T-helper 9 cell (primary cell): ENCODE measurements around the gene DENND1A.
"Not testable (repeated sequence)": the region's sequence is repeated elsewhere in the genome, so short reads cannot be mapped to it uniquely, and the experiment has no call there.

ENCODE experiments used
- DNase-seq: peaks from one replicate; pipeline ENCODE4 v3.0.0-alpha.2; 2020

The DENND1A gene

DNA sequence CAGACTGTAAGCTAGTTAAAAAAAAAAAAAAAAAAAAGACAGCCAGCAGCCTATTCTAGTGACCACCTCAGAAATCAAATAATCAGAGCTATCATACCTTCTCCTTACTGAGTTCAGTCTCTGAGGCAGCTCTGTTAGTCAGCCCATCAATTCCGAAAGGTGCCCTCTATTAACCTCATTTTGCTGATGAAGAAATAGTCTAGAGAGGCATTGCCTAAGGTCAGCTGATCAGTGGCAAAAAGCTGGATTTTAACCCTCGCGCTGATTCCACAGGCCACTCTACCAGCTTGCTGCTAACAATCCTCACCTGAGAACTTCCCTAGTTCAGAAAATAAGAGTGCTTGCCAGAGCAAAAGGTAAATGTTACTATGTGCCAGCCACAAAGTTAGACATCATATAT is 172.0 kb downstream of the DENND1A start:
- DNase-seq: no peak

DNA sequence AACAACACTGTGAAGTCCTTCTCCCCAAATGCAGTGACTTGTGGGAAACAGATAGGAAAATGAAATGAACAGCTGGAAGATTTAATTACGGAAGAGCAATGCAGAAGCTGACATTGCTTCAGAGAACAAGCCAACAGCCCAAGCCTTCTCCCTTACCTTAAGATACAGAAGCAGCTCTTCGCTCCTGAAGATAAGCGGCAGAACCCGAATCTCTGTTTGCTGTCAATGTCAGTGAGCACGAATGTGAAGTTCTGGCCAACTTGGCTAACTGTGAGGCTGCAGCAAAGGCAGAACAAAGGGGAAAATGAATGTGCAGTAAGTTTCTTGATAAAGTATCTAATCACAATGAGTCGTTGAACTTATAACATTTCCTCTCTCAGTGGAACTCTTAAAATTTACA is 172.4 kb downstream of the DENND1A start:
- no peak for DNase-seq

DNA sequence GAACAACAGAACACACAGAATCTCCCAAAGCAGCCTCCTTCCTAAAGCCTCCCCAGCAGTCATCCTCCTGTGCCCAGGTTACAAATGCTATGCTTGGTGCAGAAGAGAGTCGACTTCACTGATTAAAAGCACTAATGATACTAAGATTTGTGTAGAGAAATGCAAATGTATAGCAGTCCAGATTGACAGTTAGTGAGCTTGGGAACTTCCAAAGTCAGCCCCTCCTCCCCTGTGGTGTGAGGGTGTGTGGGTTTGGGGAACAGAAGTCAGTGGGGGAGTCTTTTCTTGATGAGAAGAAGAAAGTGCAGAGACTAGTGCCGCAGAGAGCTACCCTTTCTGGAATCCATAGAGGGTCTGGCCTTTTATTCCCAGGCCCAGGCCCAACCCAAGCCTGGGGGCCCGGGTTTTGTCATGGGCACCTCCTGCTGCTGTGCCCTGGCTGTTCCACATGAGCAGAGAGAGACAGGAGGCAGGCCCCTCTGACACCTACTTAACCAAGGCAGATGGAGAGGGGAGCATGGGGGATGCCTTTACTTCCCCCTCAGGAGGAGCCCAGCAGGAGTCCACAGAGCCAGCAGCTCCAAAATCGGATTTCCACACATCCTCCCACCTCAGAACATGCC is 173.3 kb downstream of the DENND1A start:
- DNase-seq: no peak

DNA sequence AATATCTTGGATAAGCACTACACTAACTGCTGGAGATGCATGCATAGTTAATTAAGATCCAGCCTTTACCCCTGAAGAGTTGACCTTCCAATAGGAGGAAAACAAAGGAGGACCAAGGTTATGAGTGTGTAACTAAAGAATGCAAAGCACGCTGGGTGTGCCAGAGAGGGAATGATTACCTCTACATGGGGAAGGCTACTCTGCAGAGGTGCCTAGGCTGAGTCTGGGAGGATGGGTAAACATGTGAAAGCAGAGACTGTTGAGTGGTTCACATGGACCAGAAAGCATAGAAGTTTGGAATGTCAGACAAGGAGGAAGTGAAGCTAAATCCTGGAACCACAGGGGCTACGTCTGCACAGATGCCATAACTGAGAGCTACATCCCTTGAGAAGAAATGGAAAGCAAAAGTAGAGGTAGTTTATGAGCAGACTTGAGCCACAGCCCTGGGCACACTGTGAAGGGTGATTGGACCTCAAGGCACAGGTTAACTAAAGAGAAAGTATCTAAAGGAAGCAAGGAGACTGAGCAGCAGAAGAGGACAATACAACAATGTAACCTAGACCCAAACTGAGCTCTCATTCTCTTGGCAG is 176.2 kb downstream of the DENND1A start:
- no peak for DNase-seq

DNA sequence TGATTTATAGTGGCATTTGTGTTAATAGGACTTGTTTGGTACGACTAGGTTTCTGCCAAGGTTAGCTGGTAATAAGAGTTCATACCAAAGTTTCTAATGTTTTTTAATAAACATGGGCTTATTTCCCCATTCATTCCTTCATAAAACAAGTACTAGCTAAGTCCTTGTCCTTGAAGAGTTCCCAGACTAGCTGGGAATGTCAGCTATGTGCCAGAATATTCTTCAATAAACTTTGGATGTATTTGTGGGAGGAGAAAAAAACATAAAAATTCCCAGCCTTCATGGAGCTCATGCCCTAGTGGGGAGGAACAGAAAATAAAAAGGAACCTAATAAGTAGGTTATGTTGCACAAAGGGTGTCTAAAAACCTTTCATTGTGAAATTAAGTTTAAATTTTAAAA is 176.9 kb downstream of the DENND1A start:
- no peak for DNase-seq

DNA sequence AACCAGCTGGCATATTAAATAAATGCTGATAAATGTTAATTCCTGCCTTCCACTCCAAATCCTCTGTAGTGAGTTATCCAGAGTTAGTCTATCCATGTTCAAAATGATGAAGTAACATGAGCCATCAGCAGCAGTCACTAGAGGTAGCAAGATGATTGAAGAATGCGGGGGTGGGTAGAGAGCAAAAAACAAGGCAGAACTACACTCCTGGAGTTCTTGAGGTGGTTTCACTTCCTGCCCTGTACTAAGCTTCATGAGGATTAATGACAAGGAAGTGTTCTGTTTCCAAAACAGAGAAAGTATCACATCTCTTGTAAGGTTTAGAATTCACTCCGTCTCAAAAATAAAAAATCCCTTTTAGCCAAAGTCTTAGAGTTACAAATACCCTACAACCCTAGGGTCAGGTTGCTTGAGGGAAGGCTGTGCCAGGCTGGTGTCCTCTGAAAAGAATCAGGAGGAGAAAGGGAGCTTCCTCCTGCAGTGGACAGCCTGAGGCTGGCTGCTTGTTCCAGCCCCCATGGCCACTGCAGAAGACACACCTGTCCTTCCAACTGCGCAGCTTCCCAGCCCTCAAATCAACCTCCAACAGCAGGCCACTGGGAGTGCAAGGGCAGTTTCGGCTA is 180.2 kb downstream of the DENND1A start:
- no peak for DNase-seq

DNA sequence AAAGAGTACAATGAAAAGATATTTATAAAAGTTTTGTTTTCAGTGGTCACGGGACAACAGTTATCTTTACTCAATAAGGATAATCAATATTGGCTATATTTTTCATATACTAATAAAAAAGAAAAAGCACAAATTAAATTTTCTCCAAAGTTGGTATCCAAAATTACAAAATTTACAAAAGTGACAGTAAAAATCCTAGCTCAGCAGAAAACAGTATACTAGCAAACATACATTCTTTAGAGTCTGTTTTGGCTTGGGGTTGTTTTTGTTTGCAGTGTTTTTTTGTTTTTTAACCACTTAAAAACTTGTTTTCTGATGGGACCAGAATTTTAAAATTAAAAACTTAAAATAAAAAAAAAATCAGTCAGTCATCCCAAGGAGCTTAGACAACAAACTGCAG is 183.2 kb downstream of the DENND1A start:
- no peak for DNase-seq

DNA sequence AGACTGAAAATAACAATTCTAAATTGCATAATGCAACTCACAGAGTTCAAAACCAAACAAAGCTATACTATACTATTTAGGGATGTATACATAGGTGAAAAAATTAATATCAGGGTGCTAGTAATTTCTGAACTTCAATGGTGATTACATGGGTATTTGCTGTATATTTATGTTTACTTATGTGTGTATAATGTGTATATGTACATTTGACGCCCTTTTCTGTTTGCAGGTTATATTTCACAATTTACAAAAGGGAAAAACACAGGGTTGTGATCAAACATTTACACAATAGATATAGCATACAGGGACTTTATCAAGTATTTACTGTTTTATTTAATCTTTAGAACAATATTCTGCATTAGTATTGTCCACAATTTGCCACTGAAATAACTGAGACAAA is 184.0 kb downstream of the DENND1A start:
- DNase-seq: no peak

DNA sequence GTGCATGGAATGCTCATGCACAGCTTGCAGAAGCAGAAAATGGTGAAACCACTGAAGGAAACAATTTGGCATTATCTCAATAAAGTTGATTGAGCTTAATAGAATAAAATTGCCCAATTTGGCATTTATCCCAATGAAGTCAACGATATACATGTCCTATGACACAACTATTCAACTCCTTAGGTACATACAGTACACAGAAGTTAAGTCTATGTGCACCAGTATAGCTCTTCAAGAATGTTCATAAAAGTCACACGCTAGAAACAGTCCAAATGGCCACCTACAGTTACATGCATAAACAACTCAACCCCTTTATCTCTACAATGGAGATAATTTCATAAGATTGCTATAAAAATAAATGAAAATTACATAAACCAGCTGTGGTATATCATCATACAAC is 184.5 kb downstream of the DENND1A start:
- no peak for DNase-seq

DNA sequence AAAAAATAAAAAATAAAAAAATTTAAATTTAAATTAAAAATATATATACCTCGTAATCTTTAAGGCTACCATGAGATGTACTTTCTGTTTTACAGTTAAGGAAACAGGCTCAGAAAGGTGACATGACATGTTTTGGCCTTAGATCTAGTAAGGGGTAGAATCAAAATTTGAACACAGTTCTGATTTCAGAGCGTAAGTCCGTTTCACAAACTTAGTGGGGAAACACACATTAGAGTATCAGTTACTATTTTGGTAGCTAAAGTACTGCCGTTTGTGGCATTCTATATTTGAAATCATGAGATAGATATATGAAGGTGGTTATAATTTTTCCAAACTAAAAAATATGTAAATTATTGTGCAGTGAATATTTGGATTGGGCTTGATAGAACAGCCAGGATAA is 186.2 kb downstream of the DENND1A start:
- no peak for DNase-seq

DNA sequence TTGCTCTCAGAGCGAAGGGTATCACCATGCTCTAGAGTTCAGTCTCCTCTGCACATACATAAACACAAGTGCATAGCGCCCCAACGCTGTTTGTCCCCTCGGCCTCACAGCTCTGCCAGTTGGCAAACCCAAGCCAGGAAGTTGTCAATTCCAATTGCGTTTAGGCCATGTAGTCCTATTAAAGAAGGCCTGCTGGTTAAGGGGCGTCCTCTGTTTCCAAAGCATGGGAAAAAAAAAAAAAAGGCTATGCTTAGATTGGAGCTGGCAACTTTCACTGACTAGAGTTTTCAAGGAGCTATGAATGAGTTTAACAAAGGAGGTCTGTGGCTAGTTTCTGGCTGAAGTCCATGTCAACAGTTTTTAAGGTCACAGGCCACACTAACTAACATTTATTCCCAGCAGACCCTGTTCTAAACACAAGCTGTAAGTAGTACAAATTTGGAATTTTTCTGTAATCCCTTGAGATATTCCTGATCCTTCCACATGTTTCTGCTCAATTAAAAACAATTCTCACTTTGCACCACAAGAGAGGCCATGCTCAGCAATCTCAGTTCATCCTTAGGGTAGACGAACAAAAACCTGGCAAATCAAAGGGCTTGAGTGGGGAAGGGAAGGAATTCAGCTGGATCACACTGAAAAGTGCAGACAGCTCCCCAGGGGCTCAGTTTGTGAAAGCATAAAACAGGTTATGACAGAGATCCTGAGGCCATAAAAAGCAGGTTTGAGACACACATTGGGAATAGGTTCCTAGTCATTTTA is 187.7 kb downstream of the DENND1A start:
- no peak for DNase-seq

DNA sequence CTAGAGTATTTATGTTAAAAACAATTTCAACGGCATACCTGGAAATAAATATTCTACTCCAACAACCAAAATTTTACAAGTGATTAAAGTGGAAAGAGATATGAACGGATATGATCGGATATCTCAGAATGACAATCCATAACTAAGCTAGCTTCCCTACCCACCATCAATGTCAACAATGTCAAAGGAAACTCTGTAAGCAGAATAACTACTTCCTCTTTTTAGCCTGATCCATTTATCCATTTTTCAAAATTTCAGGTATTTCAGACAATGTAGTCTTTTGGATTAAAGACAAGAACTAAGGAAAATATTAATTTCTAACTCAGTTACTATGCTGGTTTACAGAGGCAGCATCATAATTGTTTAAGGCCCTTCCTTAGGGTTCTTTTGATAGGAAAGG is 188.7 kb downstream of the DENND1A start:
- no peak for DNase-seq

DNA sequence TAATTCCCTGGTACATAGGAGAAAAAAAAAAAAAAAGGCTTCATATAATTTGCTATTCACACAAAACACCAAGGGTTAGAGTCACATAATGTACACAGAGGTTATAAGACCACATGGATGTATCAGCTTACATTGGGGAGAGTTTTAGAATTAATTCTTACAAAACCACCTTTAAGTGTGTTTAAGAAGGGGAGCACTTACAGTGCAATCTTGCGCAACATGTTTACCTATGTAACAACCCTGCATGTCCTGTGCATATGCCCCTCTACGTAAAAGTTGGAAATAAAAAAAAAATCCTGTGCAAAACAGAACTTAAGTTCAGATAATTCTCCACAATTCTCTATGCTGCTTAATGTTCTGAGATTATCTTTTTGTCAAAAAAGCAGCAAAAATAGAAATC is 190.0 kb downstream of the DENND1A start:
- DNase-seq: no peak

DNA sequence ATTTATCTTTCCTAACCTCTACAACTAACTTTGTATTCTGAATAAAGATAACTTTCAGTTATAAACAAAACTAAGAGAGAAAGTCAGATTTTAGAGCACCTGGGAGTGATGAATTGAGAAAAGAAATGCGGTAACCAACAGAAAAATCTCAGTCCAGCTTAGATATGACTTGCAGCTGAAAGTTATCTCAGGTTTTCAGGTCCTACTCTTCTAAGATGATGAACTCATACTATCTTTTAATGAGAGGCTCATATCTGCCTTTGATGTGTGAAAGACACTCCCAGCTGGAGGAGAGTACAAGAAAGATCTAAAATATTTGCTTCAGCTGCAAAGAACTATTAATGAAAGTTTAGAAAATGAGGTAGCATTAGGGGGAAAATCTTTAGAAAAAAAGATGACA is 190.5 kb downstream of the DENND1A start:
- no peak for DNase-seq

DNA sequence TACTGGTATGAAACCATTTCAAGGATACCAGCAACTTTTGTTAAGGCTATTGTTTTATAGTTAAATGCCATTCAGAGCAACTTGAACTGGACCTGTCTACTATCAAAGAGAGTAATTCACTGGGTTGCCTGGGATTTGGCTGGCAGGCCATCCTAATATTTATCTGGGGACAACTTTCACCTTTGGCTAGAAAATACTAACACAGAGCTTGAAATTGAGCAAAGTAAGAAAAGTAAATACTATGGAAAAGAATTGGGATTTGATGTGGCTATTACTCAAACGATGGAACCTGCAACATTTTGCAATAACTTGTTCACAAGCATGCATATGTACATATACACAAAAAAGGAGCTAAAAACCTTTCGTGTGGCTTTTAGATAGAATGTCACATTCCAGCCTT is 191.3 kb downstream of the DENND1A start:
- no peak for DNase-seq

DNA sequence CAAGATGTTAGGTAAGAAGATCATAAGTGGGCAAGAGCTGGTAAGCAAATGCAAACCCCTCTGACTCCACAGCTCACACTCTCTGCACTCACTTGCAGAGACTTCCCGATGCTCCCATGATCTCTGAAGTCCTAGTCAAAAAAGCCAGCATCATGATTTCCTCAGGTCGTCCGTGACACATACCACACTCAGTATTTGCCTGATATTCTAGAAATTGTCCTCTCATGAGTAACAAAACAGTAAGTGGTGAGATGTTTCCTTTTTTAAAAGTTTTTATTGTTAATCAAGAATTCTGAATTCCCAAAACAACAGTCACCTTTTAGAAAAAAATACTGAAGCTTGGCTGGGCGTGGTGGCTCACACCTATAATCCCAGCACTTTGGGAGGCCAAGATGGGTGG is 194.6 kb downstream of the DENND1A start:
- DNase-seq: no peak

DNA sequence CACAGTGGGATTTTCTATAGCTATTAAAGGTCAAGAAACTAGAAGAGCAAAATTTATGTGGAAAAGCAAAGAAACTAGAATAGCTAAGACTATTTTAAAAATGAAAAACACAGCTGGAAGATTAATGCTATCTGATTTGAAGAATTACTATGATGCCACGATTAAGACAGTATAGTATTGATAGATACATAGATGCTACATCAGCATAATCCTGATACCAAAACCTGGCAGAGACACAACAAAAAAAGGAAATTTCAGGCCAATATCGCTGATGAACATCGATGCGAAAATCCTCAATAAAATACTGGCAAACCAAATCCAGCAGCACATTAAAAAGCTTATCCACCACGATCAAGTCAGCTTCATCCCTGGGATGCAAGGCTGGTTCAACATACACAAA is 201.4 kb downstream of the DENND1A start:
- not testable (repeated sequence) for DNase-seq

DNA sequence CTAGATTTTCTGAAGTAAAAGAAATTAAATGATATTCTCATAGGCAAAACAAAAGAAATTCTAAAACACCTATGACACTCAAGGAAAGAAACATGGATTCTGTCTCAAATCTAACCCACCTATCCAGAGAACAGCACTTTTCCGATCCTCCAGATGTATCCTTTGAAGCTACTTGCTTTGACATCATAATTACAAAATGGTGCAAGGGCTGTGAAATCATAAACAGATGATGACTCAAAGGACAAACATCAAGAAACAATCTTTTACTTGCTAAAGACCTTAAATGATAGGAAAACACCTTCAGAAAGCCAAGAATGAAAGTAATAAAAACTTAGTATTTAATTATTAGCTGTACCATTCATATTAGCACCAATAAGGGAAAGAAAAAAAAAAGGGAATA is 202.6 kb downstream of the DENND1A start:
- DNase-seq: no peak

DNA sequence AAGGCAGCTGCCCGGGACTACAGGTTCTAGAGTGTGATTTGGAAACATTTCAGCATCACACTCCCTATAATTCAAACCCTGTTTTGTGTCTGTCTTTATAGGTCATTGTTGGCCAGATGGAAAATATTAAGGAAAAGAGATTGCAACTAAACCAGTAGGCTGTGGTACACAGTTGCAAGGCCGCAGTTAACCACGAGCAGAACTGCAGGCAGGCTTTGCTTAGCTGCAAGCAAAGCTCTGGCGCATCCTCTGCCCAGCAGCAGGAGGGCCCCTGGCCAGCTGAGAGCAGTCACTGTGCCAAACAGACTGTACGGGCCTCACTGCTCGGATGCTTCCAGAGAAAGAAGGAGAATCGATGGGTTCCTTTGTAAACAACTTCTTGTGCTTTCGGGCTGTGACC is 204.5 kb downstream of the DENND1A start:
- DNase-seq: no peak

DNA sequence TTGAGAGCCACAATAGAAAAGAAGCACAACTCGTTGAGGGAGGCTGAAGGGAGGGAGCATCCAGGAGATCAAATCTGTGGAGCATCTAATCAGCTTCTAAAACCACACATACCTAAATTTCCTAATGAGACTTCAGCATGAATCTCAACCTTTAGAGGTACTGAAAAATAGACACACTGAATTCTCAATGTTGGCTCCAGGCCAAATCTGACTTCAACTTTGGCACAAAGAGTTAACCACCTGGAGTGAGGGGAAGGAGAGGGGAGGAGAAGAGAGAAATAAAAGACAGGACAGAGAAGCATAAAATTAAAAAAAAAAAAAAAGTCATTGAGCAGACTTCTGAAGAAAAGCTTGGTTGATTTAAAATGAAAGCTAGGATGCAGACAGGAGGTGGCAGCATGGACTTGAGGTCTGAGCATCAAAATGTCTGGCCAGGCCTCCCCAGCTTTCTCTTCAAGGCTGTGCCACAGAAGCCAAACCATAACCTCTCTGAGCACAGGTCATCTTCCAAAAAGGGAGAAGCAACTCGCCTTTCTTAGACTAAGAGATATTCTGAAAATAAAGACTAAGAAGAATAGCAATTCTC is 205.6 kb downstream of the DENND1A start:
- DNase-seq: no peak

DNA sequence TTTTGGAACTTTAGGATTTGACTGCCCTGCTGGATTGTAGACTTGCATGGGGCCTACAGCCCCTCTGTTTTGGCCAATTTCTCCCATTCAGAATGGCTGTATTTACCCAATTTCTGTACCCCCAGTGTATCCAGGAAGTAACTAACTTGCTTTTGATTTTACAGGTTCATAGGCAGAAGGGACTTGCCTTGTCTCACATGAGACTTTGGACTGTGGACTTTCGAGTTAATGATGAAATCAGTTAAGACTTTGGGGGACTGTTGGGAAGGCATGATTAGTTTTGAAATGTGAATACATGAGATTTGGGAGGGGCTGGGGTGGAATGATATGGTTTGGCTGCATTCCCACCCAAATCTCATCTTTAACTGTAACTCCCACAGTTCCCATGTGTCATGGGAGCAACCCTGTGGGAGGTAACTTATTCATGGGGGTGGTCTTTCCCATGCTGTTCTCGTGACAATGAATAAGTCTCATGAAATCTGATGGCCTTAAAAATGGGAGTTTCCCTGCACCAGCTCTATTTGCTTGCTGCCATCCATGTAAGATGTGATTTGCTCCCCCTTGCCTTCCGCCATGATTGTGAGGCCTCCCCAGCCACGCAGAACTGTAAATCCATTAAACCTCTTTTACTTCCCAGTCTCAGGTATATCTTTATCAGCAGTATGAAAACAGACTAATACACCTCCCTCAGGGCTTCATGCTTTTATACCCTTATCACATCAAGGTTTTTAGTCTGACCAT is 206.6 kb downstream of the DENND1A start:
- no peak for DNase-seq

DNA sequence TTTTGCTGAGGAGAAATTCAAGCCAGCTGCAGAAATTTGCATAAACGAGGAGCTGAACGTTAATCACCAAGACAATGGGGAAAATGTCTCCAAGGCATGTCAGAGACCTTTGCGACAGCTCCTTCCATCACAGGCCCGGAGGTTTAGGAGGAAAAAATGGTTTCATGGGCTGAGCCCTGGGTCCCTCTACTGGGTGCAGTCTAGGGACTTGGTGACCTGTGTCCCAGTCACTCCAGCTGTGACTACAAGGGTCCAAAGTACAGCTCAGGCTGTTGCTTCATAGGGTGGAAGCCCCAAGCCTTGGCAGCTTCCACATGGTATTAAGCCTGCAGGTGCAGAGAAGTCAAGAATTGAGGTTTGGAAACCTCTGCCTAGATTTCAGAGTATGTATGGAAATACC is 207.5 kb downstream of the DENND1A start:
- no peak for DNase-seq

DNA sequence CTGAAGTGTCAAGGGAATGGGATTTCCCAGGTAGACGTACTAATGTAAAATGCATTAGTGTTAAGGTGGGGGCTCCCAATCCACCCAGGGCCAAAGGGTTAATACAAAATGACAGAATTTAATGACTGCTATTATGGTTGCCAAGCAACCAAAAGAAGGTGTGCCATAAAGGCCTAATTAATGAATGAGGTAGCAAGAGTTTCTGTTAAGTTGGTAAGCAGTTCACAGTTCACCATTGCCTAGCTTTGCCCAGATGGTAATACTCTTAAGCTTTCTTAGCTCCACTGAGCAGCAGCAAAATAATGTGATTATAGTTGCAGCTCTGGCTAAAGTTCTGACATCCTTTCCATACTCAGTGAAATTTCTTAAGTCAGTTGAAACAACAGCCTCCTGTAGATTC is 211.7 kb downstream of the DENND1A start:
- no peak for DNase-seq
